Astrocyte of the cerebellum (primary cell): ENCODE measurements around the gene AOPEP.

ENCODE experiments used
- DNase-seq: peaks from one replicate; pipeline ENCODE4 v3.0.0-alpha.2; 2011; ENCODE audit warnings: low read depth
- H3K4me3 ChIP-seq: 2 replicates; pipeline ENCODE4 v1.5.1; 2011; ENCODE audit warnings: mild to moderate bottlenecking, low read depth, low read length, moderate library complexity
- CTCF ChIP-seq: IDR thresholded peaks from 2 replicates; pipeline ENCODE4 v1.5.1; 2012; ENCODE audit warnings: low read length, low read depth, moderate library complexity, mild to moderate bottlenecking; ENCODE audit errors: missing control alignments
- in situ Hi-C: cut with HindIII; loops from 2 replicates; pipeline ENCODE4 v1.10.0; 2017; ENCODE audit warnings: low sequenced_read_pairs

AOPEP gene

GRCh38 chr9:94788570-94789105, 62.1 kb downstream of the AOPEP start:
- in situ Hi-C loops, result no loop called here
- DNase-seq, result no peak
- no peak for TF ChIP-seq CTCF
- H3K4me3 ChIP-seq, result no peak overlapping the region

GRCh38 chr9:94791435-94791834, 64.9 kb downstream of the AOPEP start:
- in situ Hi-C loops, result no loop called here
- H3K4me3 ChIP-seq, result no peak overlapping the region
- DNase-seq, result no peak
- TF ChIP-seq CTCF, result no peak

- DNase-seq, result no peak
- in situ Hi-C loops, result no loop called here
- H3K4me3 ChIP-seq, result no peak overlapping the region
- no peak for TF ChIP-seq CTCF
Observed at GRCh38 chr9:94792511-94792910, 66.0 kb downstream of the AOPEP start.

GRCh38 chr9:94794476-94795167, 68.1 kb downstream of the AOPEP start:
- in situ Hi-C loops, result no loop called here
- H3K4me3 ChIP-seq, result no peak overlapping the region
- TF ChIP-seq CTCF, result no peak
- DNase-seq, result no peak

- TF ChIP-seq CTCF, result no peak
- in situ Hi-C loops, result no loop called here
- no peak overlapping the region for H3K4me3 ChIP-seq
- no peak for DNase-seq
Observed at GRCh38 chr9:94796687-94797086, 70.2 kb downstream of the AOPEP start.

- TF ChIP-seq CTCF, result no peak
- H3K4me3 ChIP-seq, result no peak overlapping the region
- in situ Hi-C loops, result no loop called here
- DNase-seq, result no peak
Observed at GRCh38 chr9:94798201-94798600, 71.7 kb downstream of the AOPEP start.

- in situ Hi-C loops, result no loop called here
- H3K4me3 ChIP-seq, result no peak overlapping the region
- TF ChIP-seq CTCF, result no peak
- DNase-seq, result no peak
Observed at GRCh38 chr9:94798708-94799107, 72.2 kb downstream of the AOPEP start.
